Natural killer cell (primary cell): ENCODE results near the gene SALL2. TPM values are rescaled to one million over a fixed set of nuclear protein-coding genes. Genes with fewer than 3 reads are reported as not detected.
"Not testable (repeated sequence)": the region's sequence is repeated elsewhere in the genome, so short reads cannot be mapped to it uniquely, and the experiment has no call there.

Source experiments
- ATAC-seq, 3 donors: fragments of 150-1000 bp in 2 of 3; fragments of 200-7000 bp in 1 of 3; cut with Tn5 transposase; 1 replicate in 1 of 3; 2 replicates in 2 of 3; pipeline ENCODE4 v1.10.0; 2021; ENCODE audit warnings: mild to moderate bottlenecking in 2 of 3, moderate library complexity in 2 of 3
- DNase-seq, 2 donors: peaks; one replicate each; pipeline versions ENCODE4 v3.0.0 to v3.0.0-alpha.2; 2013 to 2021; ENCODE audit warnings: mixed read lengths in 1 of 2
- H3K27ac ChIP-seq: one replicate; pipeline ENCODE4 v1.5.1; 2013; ENCODE audit warnings: mild to moderate bottlenecking, low read length
- H3K27me3 ChIP-seq: one replicate; pipeline ENCODE4 v1.6.1; 2013; ENCODE audit warnings: low read length; ENCODE audit not compliant: control insufficient read depth, insufficient read depth
- H3K36me3 ChIP-seq: one replicate; pipeline ENCODE4 v1.6.1; 2013; ENCODE audit warnings: low read length; ENCODE audit not compliant: control insufficient read depth, insufficient read depth
- H3K4me1 ChIP-seq: one replicate; pipeline ENCODE4 v1.6.1; 2013; ENCODE audit warnings: low read length; ENCODE audit not compliant: control insufficient read depth, insufficient read depth
- H3K4me3 ChIP-seq: one replicate; pipeline ENCODE4 v1.5.1; 2013; ENCODE audit warnings: low read length
- H3K9me3 ChIP-seq: one replicate; pipeline ENCODE4 v1.6.1; 2013; ENCODE audit warnings: low read length; ENCODE audit not compliant: control insufficient read depth, insufficient read depth
- H3K27ac Mint-ChIP-seq, 2 donors: one replicate each; pipeline ENCODE4 v1.8.0; 2022; ENCODE audit warnings: mild to moderate bottlenecking in 2 of 2, mixed read lengths in 2 of 2, moderate library complexity in 1 of 2
- H3K27me3 Mint-ChIP-seq, 2 donors: one replicate each; pipeline ENCODE4 v1.8.0; 2022; ENCODE audit warnings: low read depth in 2 of 2, mixed read lengths in 2 of 2
- H3K36me3 Mint-ChIP-seq: one replicate; pipeline ENCODE4 v1.8.0; 2022; ENCODE audit warnings: mixed read lengths
- H3K4me1 Mint-ChIP-seq, 2 donors: one replicate each; pipeline ENCODE4 v1.8.0; 2022; ENCODE audit warnings: mixed read lengths in 2 of 2
- H3K4me3 Mint-ChIP-seq: one replicate; pipeline ENCODE4 v1.8.0; 2022; ENCODE audit warnings: mild to moderate bottlenecking, moderate library complexity, mixed read lengths
- H3K9me3 Mint-ChIP-seq, 2 donors: one replicate each; pipeline ENCODE4 v1.8.0; 2022; ENCODE audit warnings: mixed read lengths in 2 of 2
- CTCF ChIP-seq: fragments of 200-600 bp; IDR thresholded peaks from one replicate; pipeline ENCODE4 v1.8.0; 2022; ENCODE audit warnings: antibody characterized with exemption
- WGBS: methylation state at CpG from one replicate; pipeline ENCODE4 v1.1.7; 2013; ENCODE audit warnings: missing lambda C conversion rate; ENCODE audit not compliant: insufficient coverage; 5-methylcytosine and 5-hydroxymethylcytosine counted together
- intact Hi-C: fragments of 100-400 bp; cut with micrococcal nuclease; formaldehyde crosslinking; loops from one replicate; pipeline ENCODE4 v1.14.2; 2022
- total RNA-seq, 4 donors: library from RNA; stranded (reverse); fragments of 120-200 nt in 1 of 4; gene quantifications; one replicate each; pipeline versions ENCODE4 v1.2.3 to v1.2.4, GENCODE V29; 2013 to 2022

Gene SALL2
- total RNA-seq, 3 donors from 2014 or later (not counting 1 experiment from before 2014, with no cell fraction given) = 1.6 to 2.5 (median 2.2) TPM

- Histone ChIP-seq H3K4me3 (no peak overlapping the region), H3K27me3 (no peaks in the 10 kb centered on the region), H3K4me1 (peaks cover 5% of the 10 kb centered on the region), H3K9me3 (no peaks in the 10 kb centered on the region), H3K36me3 (no peaks in the 10 kb centered on the region), H3K27ac (no peak overlapping the region)
- peak; percentile 48 to 92 for DNase-seq
- peak overlapping the region in 1 of 2 donors; percentile 58 for H3K27ac Mint-ChIP-seq
- 74% methylated on average over 3 of the region's 11 CpGs for WGBS
- ATAC-seq = peak; percentile 72 to 80 (median 78)
- H3K9me3 Mint-ChIP-seq = no peaks in the 10 kb centered on the region
- TF ChIP-seq CTCF = peak; percentile 75
- peak overlapping the region; percentile 45 for H3K4me3 Mint-ChIP-seq
- peaks cover 6% of the 10 kb centered on the region in 2 donors for H3K4me1 Mint-ChIP-seq
- H3K36me3 Mint-ChIP-seq = no peaks in the 10 kb centered on the region
- intact Hi-C loops = loop anchor here (1.0 to 2.0 kb wide), 3 partner anchors 12 to 120 kb away; no protein-coding TSS in a partner anchor
- no peaks in the 10 kb centered on the region for H3K27me3 Mint-ChIP-seq
These were observed 31.1 kb upstream of the SALL2 start for GRCh38 chr14:21557084-21557901.

- Mint-ChIP-seq H3K4me1 (peaks cover 6% of the 10 kb centered on the region in 2 donors), H3K27me3 (no peaks in the 10 kb centered on the region), H3K36me3 (no peaks in the 10 kb centered on the region), H3K4me3 (no peak overlapping the region), H3K9me3 (no peaks in the 10 kb centered on the region), H3K27ac (peak overlapping the region in 1 of 2 donors; percentile 8)
- Histone ChIP-seq H3K27me3 (no peaks in the 10 kb centered on the region), H3K4me1 (peaks cover 5% of the 10 kb centered on the region), H3K4me3 (no peak overlapping the region), H3K27ac (no peak overlapping the region), H3K36me3 (no peaks in the 10 kb centered on the region), H3K9me3 (no peaks in the 10 kb centered on the region)
- 95% methylated on average over 4 of the region's 5 CpGs for WGBS
- no peak for ATAC-seq
- no peak for DNase-seq
- TF ChIP-seq CTCF = no peak
- intact Hi-C loops = loop anchor here (1.0 to 2.0 kb wide), 3 partner anchors 13 to 120 kb away; no protein-coding TSS in a partner anchor
These were observed 30.4 kb upstream of the SALL2 start for GRCh38 chr14:21556378-21557083.

- H3K36me3 Mint-ChIP-seq = no peaks in the 10 kb centered on the region
- H3K4me3 ChIP-seq = no peak overlapping the region
- 100% methylated on average over 1 of the region's 3 CpGs for WGBS
- ATAC-seq = no peak
- DNase-seq = no peak
- H3K27ac Mint-ChIP-seq = no peak overlapping the region
- H3K27me3 Mint-ChIP-seq = peaks cover 0 to 4% of the 10 kb centered on the region in 2 donors
- H3K27ac ChIP-seq = no peak overlapping the region
- peaks cover 6% of the 10 kb centered on the region in 2 donors for H3K4me1 Mint-ChIP-seq
- H3K36me3 ChIP-seq = no peaks in the 10 kb centered on the region
- no peak for TF ChIP-seq CTCF
- H3K4me3 Mint-ChIP-seq = no peak overlapping the region
- H3K27me3 ChIP-seq = no peaks in the 10 kb centered on the region
- intact Hi-C loops = no loop called here
- no peaks in the 10 kb centered on the region for H3K9me3 Mint-ChIP-seq
- H3K9me3 ChIP-seq = no peaks in the 10 kb centered on the region
- H3K4me1 ChIP-seq = peaks cover 5% of the 10 kb centered on the region
These were observed 27.1 kb upstream of the SALL2 start for GRCh38 chr14:21553266-21553665.

GRCh38 chr14:21544588-21544987 is 18.4 kb upstream of the SALL2 start:
- not testable (repeated sequence) for H3K36me3 ChIP-seq, H3K36me3 Mint-ChIP-seq
- whole genome bisulfite sequencing = no CpG with 5 or more reads among the region's 7 CpGs

More at GRCh38 chr14:21544588-21544987, 18.4 kb upstream of the SALL2 start:
- DNase-seq, H3K9me3 Mint-ChIP-seq, ATAC-seq, H3K4me3 Mint-ChIP-seq, H3K27ac ChIP-seq, H3K4me1 ChIP-seq, H3K27me3 ChIP-seq, H3K4me1 Mint-ChIP-seq, H3K4me3 ChIP-seq, intact Hi-C loops, H3K27ac Mint-ChIP-seq, H3K9me3 ChIP-seq: not testable (repeated sequence)
- peaks cover 13 to 19% of the 10 kb centered on the region in 2 donors for H3K27me3 Mint-ChIP-seq
